Measurements from ENCODE around the gene THSD7B.

The THSD7B gene

DNA sequence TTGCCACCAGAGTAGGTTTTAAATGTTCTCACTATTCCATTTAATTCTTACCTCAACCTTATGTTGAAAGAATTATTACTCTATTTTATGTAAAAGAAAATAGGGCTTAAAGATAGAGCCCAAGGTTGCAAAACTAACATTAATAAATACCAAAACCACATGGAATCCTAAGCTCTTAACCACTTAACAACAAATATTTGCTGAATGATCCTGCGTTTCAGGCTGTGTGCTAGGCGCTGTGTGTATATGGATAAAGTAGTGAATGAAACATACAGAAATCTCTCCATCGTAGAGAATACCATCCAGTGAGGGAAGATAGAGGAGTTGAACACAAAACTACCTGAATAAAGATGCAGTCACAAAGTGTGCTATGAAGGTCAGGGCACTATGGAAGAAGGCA, 485.1 kb downstream of the THSD7B start:
- Histone ChIP-seq H3K9me3 (ENCODE audit: insufficient read depth, low read depth, low read length) (no peaks in the 10 kb centered on the region), H3K79me2 (ENCODE audit: insufficient read depth, low read length) (no peaks in the 10 kb centered on the region), H3F3A (ENCODE audit: low read depth) (no peaks in the 10 kb centered on the region), H2AFZ (ENCODE audit: low read length) (no peak overlapping the region), H3K36me3 (ENCODE audit: insufficient read depth, low read length) (no peaks in the 10 kb centered on the region), H3K9me2 (replicated peaks; ENCODE audit: low read depth, low read length) (no peaks in the 10 kb centered on the region), H3K4me2 (ENCODE audit: low read depth, low read length, poor library complexity, severe bottlenecking) (no peak overlapping the region), H3K9ac (ENCODE audit: low read depth, low read length, poor library complexity, severe bottlenecking) (no peak overlapping the region), H3K4me1 (ENCODE audit: insufficient read depth, low read length, poor library complexity, severe bottlenecking) (no peaks in the 10 kb centered on the region), H4K20me1 (ENCODE audit: insufficient read depth, low read length, poor library complexity, severe bottlenecking) (no peaks in the 10 kb centered on the region), H3K4me3 (ENCODE audit: low read length, poor library complexity, severe bottlenecking) (no peak overlapping the region), H3K27me3 (ENCODE audit: insufficient read depth, low read length, poor library complexity, severe bottlenecking) (no peaks in the 10 kb centered on the region)
- no peak for TF ChIP-seq CTCF (conservative IDR thresholded peaks at IDR 0.05; ENCODE audit: low read length)
- TF ChIP-seq EZH2phosphoT487 (IDR thresholded peaks at IDR 0.05; ENCODE audit: borderline replicate concordance) = no peak

GRCh38 chr2:137251045-137251444, 485.7 kb downstream of the THSD7B start:
- H3F3A ChIP-seq (ENCODE audit: low read depth) = no peaks in the 10 kb centered on the region

GRCh38 chr2:137252934-137253333, 487.6 kb downstream of the THSD7B start:
- H3K79me2 ChIP-seq (ENCODE audit: insufficient read depth, low read length) = no peaks in the 10 kb centered on the region
- no peaks in the 10 kb centered on the region for H3K27me3 ChIP-seq (ENCODE audit: insufficient read depth, low read length, poor library complexity, severe bottlenecking)
- no peaks in the 10 kb centered on the region for H3K9me3 ChIP-seq (ENCODE audit: insufficient read depth, low read depth, low read length)
- no peaks in the 10 kb centered on the region for H3K36me3 ChIP-seq (ENCODE audit: insufficient read depth, low read length)
- TF ChIP-seq EZH2phosphoT487 (IDR thresholded peaks at IDR 0.05; ENCODE audit: borderline replicate concordance) (no peak), CTCF (conservative IDR thresholded peaks at IDR 0.05; ENCODE audit: low read length) (no peak)
- no peaks in the 10 kb centered on the region for H3K9me2 ChIP-seq (replicated peaks; ENCODE audit: low read depth, low read length)
- no peaks in the 10 kb centered on the region for H3K4me1 ChIP-seq (ENCODE audit: insufficient read depth, low read length, poor library complexity, severe bottlenecking)
- no peak overlapping the region for H3K9ac ChIP-seq (ENCODE audit: low read depth, low read length, poor library complexity, severe bottlenecking)
- no peaks in the 10 kb centered on the region for H3F3A ChIP-seq (ENCODE audit: low read depth)
- no peaks in the 10 kb centered on the region for H4K20me1 ChIP-seq (ENCODE audit: insufficient read depth, low read length, poor library complexity, severe bottlenecking)
- H3K4me3 ChIP-seq (ENCODE audit: low read length, poor library complexity, severe bottlenecking) = no peak overlapping the region
- H3K4me2 ChIP-seq (ENCODE audit: low read depth, low read length, poor library complexity, severe bottlenecking) = no peak overlapping the region
- H2AFZ ChIP-seq (ENCODE audit: low read length) = no peak overlapping the region

More at GRCh38 chr2:137251045-137251444, 485.7 kb downstream of the THSD7B start:
- Histone ChIP-seq H3K4me2 (ENCODE audit: low read depth, low read length, poor library complexity, severe bottlenecking) (no peak overlapping the region), H4K20me1 (ENCODE audit: insufficient read depth, low read length, poor library complexity, severe bottlenecking) (no peaks in the 10 kb centered on the region), H3K79me2 (ENCODE audit: insufficient read depth, low read length) (no peaks in the 10 kb centered on the region), H3K9me3 (ENCODE audit: insufficient read depth, low read depth, low read length) (no peaks in the 10 kb centered on the region), H3K9me2 (replicated peaks; ENCODE audit: low read depth, low read length) (no peaks in the 10 kb centered on the region), H2AFZ (ENCODE audit: low read length) (no peak overlapping the region), H3K4me1 (ENCODE audit: insufficient read depth, low read length, poor library complexity, severe bottlenecking) (no peaks in the 10 kb centered on the region), H3K9ac (ENCODE audit: low read depth, low read length, poor library complexity, severe bottlenecking) (no peak overlapping the region), H3K27me3 (ENCODE audit: insufficient read depth, low read length, poor library complexity, severe bottlenecking) (no peaks in the 10 kb centered on the region), H3K36me3 (ENCODE audit: insufficient read depth, low read length) (no peaks in the 10 kb centered on the region), H3K4me3 (ENCODE audit: low read length, poor library complexity, severe bottlenecking) (no peak overlapping the region)
- TF ChIP-seq EZH2phosphoT487 (IDR thresholded peaks at IDR 0.05; ENCODE audit: borderline replicate concordance) = no peak

- Histone ChIP-seq H3K27me3 (ENCODE audit: insufficient read depth, low read length, poor library complexity, severe bottlenecking) (no peaks in the 10 kb centered on the region), H3K9me2 (replicated peaks; ENCODE audit: low read depth, low read length) (no peaks in the 10 kb centered on the region), H3K9ac (ENCODE audit: low read depth, low read length, poor library complexity, severe bottlenecking) (no peak overlapping the region), H2AFZ (ENCODE audit: low read length) (no peak overlapping the region), H3F3A (ENCODE audit: low read depth) (no peaks in the 10 kb centered on the region), H3K36me3 (ENCODE audit: insufficient read depth, low read length) (no peaks in the 10 kb centered on the region), H3K4me3 (ENCODE audit: low read length, poor library complexity, severe bottlenecking) (no peak overlapping the region), H3K79me2 (ENCODE audit: insufficient read depth, low read length) (no peaks in the 10 kb centered on the region), H4K20me1 (ENCODE audit: insufficient read depth, low read length, poor library complexity, severe bottlenecking) (no peaks in the 10 kb centered on the region), H3K4me2 (ENCODE audit: low read depth, low read length, poor library complexity, severe bottlenecking) (no peak overlapping the region), H3K4me1 (ENCODE audit: insufficient read depth, low read length, poor library complexity, severe bottlenecking) (no peaks in the 10 kb centered on the region), H3K9me3 (ENCODE audit: insufficient read depth, low read depth, low read length) (no peaks in the 10 kb centered on the region)
- TF ChIP-seq EZH2phosphoT487 (IDR thresholded peaks at IDR 0.05; ENCODE audit: borderline replicate concordance) (no peak), CTCF (conservative IDR thresholded peaks at IDR 0.05; ENCODE audit: low read length) (no peak)
These were observed 488.7 kb downstream of the THSD7B start for GRCh38 chr2:137254052-137254451.

All from Loucy (cell line).